Hepatocyte (in vitro differentiated cells): ENCODE data around the gene RBBP8NL. TPM values are rescaled to one million over a fixed set of nuclear protein-coding genes. Genes with fewer than 3 reads are reported as not detected.

Experiments
- DNase-seq: peaks from one replicate; pipeline ENCODE4 v3.0.0-alpha.2; 2016; ENCODE audit warnings: low spot score
- H2AFZ ChIP-seq: fragments of 200-600 bp; sonication (generic); 2 replicates; pipeline ENCODE4 v1.6.0; 2016; ENCODE audit warnings: antibody characterized with exemption, mild to moderate bottlenecking
- H3K27ac ChIP-seq: fragments of 200-600 bp; sonication (generic); 2 replicates; pipeline ENCODE4 v1.5.1; 2016; ENCODE audit warnings: mild to moderate bottlenecking
- H3K27me3 ChIP-seq: fragments of 200-600 bp; sonication (generic); 2 replicates; pipeline ENCODE4 v1.6.1; 2016
- H3K36me3 ChIP-seq: fragments of 200-600 bp; sonication (generic); replicated peaks from 2 replicates; pipeline ENCODE4 v1.5.1; 2016; ENCODE audit warnings: low read depth; ENCODE audit not compliant: insufficient read depth
- H3K4me1 ChIP-seq: fragments of 200-600 bp; sonication (generic); 2 replicates; pipeline ENCODE4 v1.5.1; 2016; ENCODE audit warnings: mild to moderate bottlenecking, moderate library complexity; ENCODE audit not compliant: insufficient read depth
- H3K4me2 ChIP-seq: fragments of 200-600 bp; sonication (generic); 2 replicates; pipeline ENCODE4 v1.6.0; 2016
- H3K4me3 ChIP-seq: fragments of 200-600 bp; sonication (generic); 2 replicates; pipeline ENCODE4 v1.5.1; 2016; ENCODE audit warnings: mild to moderate bottlenecking
- H3K79me2 ChIP-seq: fragments of 200-600 bp; sonication (generic); 2 replicates; pipeline ENCODE4 v1.6.0; 2017; ENCODE audit warnings: mild to moderate bottlenecking
- H3K9me2 ChIP-seq: fragments of 200-600 bp; sonication (generic); replicated peaks from 2 replicates; pipeline ENCODE4 v1.6.0; 2017; ENCODE audit warnings: mild to moderate bottlenecking; ENCODE audit not compliant: insufficient read depth
- H3K9me3 ChIP-seq: fragments of 200-600 bp; sonication (generic); 2 replicates; pipeline ENCODE4 v1.5.1; 2016; ENCODE audit warnings: low read depth, mild to moderate bottlenecking
- H4K20me1 ChIP-seq: fragments of 200-600 bp; sonication (generic); 2 replicates; pipeline ENCODE4 v1.6.0; 2016; ENCODE audit warnings: mild to moderate bottlenecking; ENCODE audit not compliant: insufficient read depth, poor library complexity, severe bottlenecking
- CTCF ChIP-seq: fragments of 200-600 bp; sonication (generic); IDR thresholded peaks from 2 replicates; pipeline ENCODE4 v1.5.1; 2016; ENCODE audit warnings: antibody characterized with exemption, mild to moderate bottlenecking; ENCODE audit not compliant: poor library complexity
- EZH2 ChIP-seq: fragments of 200-600 bp; sonication (generic); IDR thresholded peaks from 2 replicates; pipeline ENCODE4 v1.6.1; 2016; ENCODE audit warnings: antibody characterized with exemption, mild to moderate bottlenecking, borderline replicate concordance
- EZH2phosphoT487 ChIP-seq: fragments of 200-600 bp; sonication (generic); IDR thresholded peaks from one replicate; pipeline ENCODE4 v1.6.1; 2018; ENCODE audit warnings: antibody characterized with exemption, mild to moderate bottlenecking, low read depth, moderate library complexity; ENCODE audit not compliant: unreplicated experiment, severe bottlenecking
- WGBS: methylation state at CpG from one replicate; pipeline ENCODE4 v1.1.6; 2016; ENCODE audit warnings: low lambda C conversion rate; ENCODE audit errors: missing lambda C conversion rate; 5-methylcytosine and 5-hydroxymethylcytosine counted together
- polyA plus RNA-seq: library from polyadenylated mRNA; unstranded; fragments of >200 nt; fragmentation: Nextera tagmentation; extraction: Ambion mirVana; gene quantifications from 2 replicates; pipeline ENCODE4 v1.2.1, GENCODE V29; 2016
- total RNA-seq: library from RNA; depleted of rRNA; stranded (reverse); fragments of >200 nt; gene quantifications from 2 replicates; pipeline ENCODE4 v1.2.3, GENCODE V29; 2014

The RBBP8NL gene
- total and polyA plus RNA-seq, 2 experiments from 2014 or later: 5.7 to 6.4 TPM

GRCh38 chr20:62470001-62470400 lies 42.7 kb upstream of the RBBP8NL start:
- 53% methylated on average over 18 of the region's 18 CpGs for WGBS
- DNase-seq: no peak
- Histone ChIP-seq H3K9me2 (no peaks in the 10 kb centered on the region), H2AFZ (no peak overlapping the region), H3K4me2 (peak overlapping the region; percentile 62), H3K9me3 (no peaks in the 10 kb centered on the region), H3K4me3 (no peak overlapping the region), H3K27me3 (no peaks in the 10 kb centered on the region), H3K36me3 (no peaks in the 10 kb centered on the region), H3K27ac (no peak overlapping the region), H3K4me1 (peaks cover 34% of the 10 kb centered on the region), H3K79me2 (peaks cover 75% of the 10 kb centered on the region), H4K20me1 (peaks cover 23% of the 10 kb centered on the region)
- TF ChIP-seq EZH2phosphoT487 (no peak), EZH2 (no peak), CTCF (no peak)

- Histone ChIP-seq H3K4me3 (no peak overlapping the region), H4K20me1 (peaks cover 23% of the 10 kb centered on the region), H3K27ac (no peak overlapping the region), H2AFZ (no peak overlapping the region), H3K4me2 (peak overlapping the region; percentile 62), H3K36me3 (no peaks in the 10 kb centered on the region), H3K9me2 (no peaks in the 10 kb centered on the region), H3K27me3 (no peaks in the 10 kb centered on the region), H3K9me3 (no peaks in the 10 kb centered on the region), H3K4me1 (peaks cover 34% of the 10 kb centered on the region), H3K79me2 (peaks cover 69% of the 10 kb centered on the region)
- TF ChIP-seq EZH2phosphoT487 (no peak), EZH2 (no peak), CTCF (no peak)
- DNase-seq: no peak
- WGBS: 82% methylated on average over 17 of the region's 17 CpGs
Measured at GRCh38 chr20:62469352-62469751, 42.0 kb upstream of the RBBP8NL start.

- Histone ChIP-seq H3K4me1 (peaks cover 23% of the 10 kb centered on the region), H2AFZ (no peak overlapping the region), H3K79me2 (peaks cover 48% of the 10 kb centered on the region), H4K20me1 (peaks cover 23% of the 10 kb centered on the region), H3K9me3 (no peaks in the 10 kb centered on the region), H3K9me2 (no peaks in the 10 kb centered on the region), H3K36me3 (no peaks in the 10 kb centered on the region), H3K4me2 (no peak overlapping the region), H3K27me3 (no peaks in the 10 kb centered on the region), H3K27ac (no peak overlapping the region), H3K4me3 (no peak overlapping the region)
- WGBS: 88% methylated on average over 19 of the region's 19 CpGs
- DNase-seq: no peak
- TF ChIP-seq CTCF: no peak
- no peak for TF ChIP-seq EZH2phosphoT487
- TF ChIP-seq EZH2: no peak
Measured at GRCh38 chr20:62466806-62467537, 39.6 kb upstream of the RBBP8NL start.
